Adrenal gland (tissue), 5 donors: Measurements from ENCODE around the gene ZNF654.

Experiments
- POLR2A ChIP-seq, 2 donors: fragments of 450-650 bp; IDR thresholded peaks; one replicate each; pipeline ENCODE4 v1.6.1; 2017; ENCODE audit warnings: antibody characterized with exemption in 2 of 2, mild to moderate bottlenecking in 2 of 2, moderate library complexity in 1 of 2
- TF ChIP-seq, protein P1 (sequence below), 6 experiments: fragments of 450-650 bp in 4 of 6; fragments of 200-600 bp in 2 of 6; sonication (generic) in 1 of 6; IDR thresholded peaks; 1 replicate in 5 of 6; 2 replicates in 1 of 6; pipeline versions ENCODE4 v1.5.1 to v1.8.0; 2016 to 2021; ENCODE audit warnings: antibody characterized with exemption in 6 of 6, mild to moderate bottlenecking in 2 of 6, moderate library complexity in 1 of 6
- donor health status: DM: no; HTN: no; CAD: no.

DNA sequence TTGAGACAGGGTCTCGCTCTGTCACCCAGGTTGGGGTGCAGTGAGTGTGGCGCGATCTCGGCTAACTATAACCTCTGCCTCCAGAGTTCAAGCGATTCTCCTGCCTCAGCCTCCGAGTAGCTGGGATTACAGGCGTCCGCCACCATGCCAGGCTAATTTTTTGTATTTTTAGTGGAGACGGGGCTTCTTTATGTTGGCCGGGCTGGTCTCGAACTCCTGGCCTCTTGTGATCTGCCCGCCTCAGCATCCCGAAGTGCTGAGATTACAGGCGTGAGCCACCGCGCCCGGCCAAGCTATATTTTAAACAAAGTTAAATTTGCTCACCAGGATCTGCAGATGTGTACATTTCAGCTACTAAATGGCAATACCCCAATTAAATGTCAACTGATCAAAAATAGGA is 89.6 kb downstream of the ZNF654 start:
- TF ChIP-seq, protein P1, sequence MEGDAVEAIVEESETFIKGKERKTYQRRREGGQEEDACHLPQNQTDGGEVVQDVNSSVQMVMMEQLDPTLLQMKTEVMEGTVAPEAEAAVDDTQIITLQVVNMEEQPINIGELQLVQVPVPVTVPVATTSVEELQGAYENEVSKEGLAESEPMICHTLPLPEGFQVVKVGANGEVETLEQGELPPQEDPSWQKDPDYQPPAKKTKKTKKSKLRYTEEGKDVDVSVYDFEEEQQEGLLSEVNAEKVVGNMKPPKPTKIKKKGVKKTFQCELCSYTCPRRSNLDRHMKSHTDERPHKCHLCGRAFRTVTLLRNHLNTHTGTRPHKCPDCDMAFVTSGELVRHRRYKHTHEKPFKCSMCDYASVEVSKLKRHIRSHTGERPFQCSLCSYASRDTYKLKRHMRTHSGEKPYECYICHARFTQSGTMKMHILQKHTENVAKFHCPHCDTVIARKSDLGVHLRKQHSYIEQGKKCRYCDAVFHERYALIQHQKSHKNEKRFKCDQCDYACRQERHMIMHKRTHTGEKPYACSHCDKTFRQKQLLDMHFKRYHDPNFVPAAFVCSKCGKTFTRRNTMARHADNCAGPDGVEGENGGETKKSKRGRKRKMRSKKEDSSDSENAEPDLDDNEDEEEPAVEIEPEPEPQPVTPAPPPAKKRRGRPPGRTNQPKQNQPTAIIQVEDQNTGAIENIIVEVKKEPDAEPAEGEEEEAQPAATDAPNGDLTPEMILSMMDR (IDR thresholded peaks at IDR 0.05), result no peak
- TF ChIP-seq POLR2A (IDR thresholded peaks at IDR 0.05), result no peak
